HEK293T (cell line): ENCODE data around the gene SULT6B1.

Experiments used
- BHLHE40 ChIP-seq: fragments of 450-650 bp; IDR thresholded peaks from 2 replicates; pipeline ENCODE4 v1.6.1; 2016; ENCODE audit warnings: mild to moderate bottlenecking, moderate library complexity, borderline replicate concordance
- CTBP1 ChIP-seq: fragments of 450-650 bp; IDR thresholded peaks from 2 replicates; pipeline ENCODE4 v1.6.1; 2016; ENCODE audit warnings: borderline replicate concordance
- ELF4 ChIP-seq: fragments of 450-650 bp; IDR thresholded peaks from 2 replicates; pipeline ENCODE4 v1.6.1; 2017; ENCODE audit warnings: antibody characterized with exemption
- FOXA1 ChIP-seq: fragments of 450-650 bp; IDR thresholded peaks from 2 replicates; pipeline ENCODE4 v1.6.1; 2016; ENCODE audit warnings: mild to moderate bottlenecking
- FOXM1 ChIP-seq: fragments of 450-650 bp; IDR thresholded peaks from 2 replicates; pipeline ENCODE4 v1.6.1; 2017; ENCODE audit warnings: mild to moderate bottlenecking, borderline replicate concordance
- HDGF ChIP-seq: fragments of 450-650 bp; IDR thresholded peaks from 2 replicates; pipeline ENCODE4 v1.6.1; 2017; ENCODE audit warnings: antibody characterized with exemption, borderline replicate concordance
- LEF1 ChIP-seq: fragments of 450-650 bp; IDR thresholded peaks from 2 replicates; pipeline ENCODE4 v1.6.1; 2017; ENCODE audit warnings: mild to moderate bottlenecking, borderline replicate concordance
- NFRKB ChIP-seq: fragments of 450-650 bp; IDR thresholded peaks from 2 replicates; pipeline ENCODE4 v1.6.1; 2016; ENCODE audit warnings: mild to moderate bottlenecking, moderate library complexity
- SP1 ChIP-seq: fragments of 450-650 bp; IDR thresholded peaks from 2 replicates; pipeline ENCODE4 v1.6.1; 2017
- SUZ12 ChIP-seq: fragments of 450-650 bp; IDR thresholded peaks from 2 replicates; pipeline ENCODE4 v1.6.1; 2016; ENCODE audit warnings: mild to moderate bottlenecking
- TARDBP ChIP-seq: fragments of 450-650 bp; IDR thresholded peaks from 2 replicates; pipeline ENCODE4 v1.6.1; 2016
- ZNF384 ChIP-seq: fragments of 450-650 bp; IDR thresholded peaks from 2 replicates; pipeline ENCODE4 v1.6.1; 2016
- TF ChIP-seq, protein P1 (sequence below): fragments of 450-650 bp; IDR thresholded peaks from 2 replicates; pipeline ENCODE4 v1.6.1; 2016

DNA sequence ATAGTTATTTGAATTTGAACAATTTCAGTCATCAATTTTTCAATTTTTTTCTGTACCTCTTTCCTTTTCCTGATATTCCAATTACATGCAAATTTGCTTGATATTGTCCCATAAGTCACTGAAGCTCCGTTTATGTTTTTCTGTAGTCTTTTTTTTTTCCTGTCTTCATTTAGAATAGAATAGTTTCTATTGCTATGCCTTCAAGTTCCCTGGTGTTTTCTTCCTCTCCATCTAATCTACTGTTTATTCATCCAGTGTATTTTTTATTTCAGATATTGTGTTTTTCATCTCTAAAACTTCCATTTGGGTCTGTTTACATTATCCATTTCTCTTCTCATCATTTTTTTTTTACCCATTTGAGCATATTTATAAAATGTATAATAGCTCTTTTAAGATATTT lies 23.7 kb downstream of the SULT6B1 start:
- TF ChIP-seq BHLHE40 = no peak
- no peak for TF ChIP-seq LEF1
- TF ChIP-seq NFRKB = no peak
- TF ChIP-seq ZNF384 = no peak
- no peak for TF ChIP-seq SP1
- TF ChIP-seq, protein P1, sequence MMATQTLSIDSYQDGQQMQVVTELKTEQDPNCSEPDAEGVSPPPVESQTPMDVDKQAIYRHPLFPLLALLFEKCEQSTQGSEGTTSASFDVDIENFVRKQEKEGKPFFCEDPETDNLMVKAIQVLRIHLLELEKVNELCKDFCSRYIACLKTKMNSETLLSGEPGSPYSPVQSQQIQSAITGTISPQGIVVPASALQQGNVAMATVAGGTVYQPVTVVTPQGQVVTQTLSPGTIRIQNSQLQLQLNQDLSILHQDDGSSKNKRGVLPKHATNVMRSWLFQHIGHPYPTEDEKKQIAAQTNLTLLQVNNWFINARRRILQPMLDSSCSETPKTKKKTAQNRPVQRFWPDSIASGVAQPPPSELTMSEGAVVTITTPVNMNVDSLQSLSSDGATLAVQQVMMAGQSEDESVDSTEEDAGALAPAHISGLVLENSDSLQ = no peak
- TF ChIP-seq ELF4 = no peak
- TF ChIP-seq FOXM1 = no peak
- TF ChIP-seq CTBP1 = no peak
- TF ChIP-seq SUZ12 = no peak
- TF ChIP-seq HDGF = no peak
- TF ChIP-seq FOXA1 = no peak
- TF ChIP-seq TARDBP = no peak
